HCT116 (cell line): ENCODE measurements around the gene LINC00237. TPM values are rescaled to one million over a fixed set of nuclear protein-coding genes. Genes with fewer than 3 reads are reported as not detected.

Source experiments
- ATAC-seq: fragments of 200-7000 bp; cut with Tn5 transposase; 2 replicates; pipeline ENCODE4 v1.9.1; 2020; ENCODE audit warnings: mild to moderate bottlenecking, moderate library complexity
- BruUV-seq: library from RNA; stranded (reverse); fragments of 400-500 nt; replicated peaks from 2 replicates; lab custom pipeline; 2021; lab: Mats Ljungman, UMichigan
- CTCF ChIA-PET: fragments of 300-600 bp; sonication (Branson Sonifier 250); formaldehyde crosslinking; loops from one replicate; lab custom pipeline; 2021; ENCODE audit warnings: antibody characterized with exemption; lab: Charles Lee
- POLR2A ChIA-PET: fragments of 300-600, 350-600 bp; sonication (Branson Sonifier 250); formaldehyde crosslinking; loops from one replicate; lab custom pipeline; 2021; ENCODE audit warnings: antibody characterized with exemption; lab: Charles Lee
- RAD21 ChIA-PET, 2 experiments: fragments of 300-600 bp; sonication (Branson Sonifier 250); formaldehyde crosslinking; loops; one replicate each; lab custom pipeline; 2023; ENCODE audit warnings: low total read pairs in 2 of 2; ENCODE audit not compliant: uncharacterized antibody in 2 of 2, unreplicated experiment in 2 of 2, low non-redundant PET in 1 of 2; lab: Charles Lee
- DNase-seq: peaks from one replicate; pipeline ENCODE4 v3.0.0-alpha.2; 2010; ENCODE audit warnings: low read depth, low spot score
- H2AFZ ChIP-seq: fragments of 200-600 bp; shearing (Covaris generic), sonication (generic); 2 replicates; pipeline ENCODE4 v1.6.1; 2017; ENCODE audit warnings: low read depth, mixed run types, mixed read lengths, antibody characterized with exemption, low read length; ENCODE audit not compliant: poor library complexity, severe bottlenecking
- H3K27ac ChIP-seq: 2 replicates; pipeline ENCODE4 v1.5.1; 2012; ENCODE audit warnings: low read depth, low read length
- H3K27me3 ChIP-seq: fragments of 200-600 bp; sonication (generic); 2 replicates; pipeline ENCODE4 v1.6.1; 2016; ENCODE audit warnings: mixed run types, low read length, mixed read lengths; ENCODE audit not compliant: insufficient read depth
- H3K36me3 ChIP-seq, 2 experiments: fragments of 200-500 bp in 1 of 2; fragments of 200-600 bp in 1 of 2; sonication (Bioruptor generic) in 1 of 2; sonication (generic) in 1 of 2; 2 replicates each; pipeline versions ENCODE4 v1.5.1 to v1.6.1; 2014 to 2016; ENCODE audit warnings: low read length in 2 of 2, inconsistent platforms in 1 of 2, mixed read lengths in 1 of 2, mixed run types in 1 of 2; ENCODE audit not compliant: insufficient read depth in 2 of 2, control insufficient read depth in 1 of 2
- H3K4me1 ChIP-seq, 2 experiments: fragments of 200-600 bp in 1 of 2; sonication (generic) in 1 of 2; 2 replicates each; pipeline versions ENCODE4 v1.5.1 to v1.6.1; 2012 to 2017; ENCODE audit warnings: low read length in 2 of 2, inconsistent platforms in 1 of 2, mild to moderate bottlenecking in 1 of 2, mixed read lengths in 1 of 2, mixed run types in 1 of 2, moderate library complexity in 1 of 2; ENCODE audit not compliant: insufficient read depth in 2 of 2, control insufficient read depth in 1 of 2
- H3K4me2 ChIP-seq: fragments of 200-600 bp; sonication (generic); 2 replicates; pipeline ENCODE4 v1.6.1; 2017; ENCODE audit warnings: mixed run types, low read length, mixed read lengths
- H3K4me3 ChIP-seq, 2 experiments: fragments of 200-600 bp in 1 of 2; sonication (generic) in 1 of 2; replicated peaks in 1 of 2; 2 replicates each; pipeline ENCODE4 v1.5.1; 2011 to 2016; ENCODE audit warnings: low read length in 2 of 2, control low read depth in 1 of 2, low read depth in 1 of 2, mild to moderate bottlenecking in 1 of 2, mixed read lengths in 1 of 2, mixed run types in 1 of 2
- H3K79me2 ChIP-seq: fragments of 200-600 bp; sonication (generic); 2 replicates; pipeline ENCODE4 v1.6.1; 2017; ENCODE audit warnings: mild to moderate bottlenecking, mixed run types, low read length, moderate library complexity, mixed read lengths; ENCODE audit not compliant: insufficient read depth
- H3K9ac ChIP-seq: fragments of 200-600 bp; sonication (generic); 2 replicates; pipeline ENCODE4 v1.6.1; 2016; ENCODE audit warnings: low read length, mixed read lengths
- H3K9me2 ChIP-seq: fragments of 200-600 bp; sonication (generic), shearing (Covaris generic); 2 replicates; pipeline ENCODE4 v1.6.1; 2017; ENCODE audit warnings: mixed run types, mild to moderate bottlenecking, moderate library complexity; ENCODE audit not compliant: insufficient read depth
- H3K9me3 ChIP-seq, 2 experiments: fragments of 200-500 bp in 1 of 2; fragments of 200-600 bp in 1 of 2; sonication (Bioruptor generic) in 1 of 2; sonication (generic) in 1 of 2; 2 replicates each; pipeline ENCODE4 v1.6.1; 2014 to 2017; ENCODE audit warnings: low read length in 2 of 2, mixed read lengths in 2 of 2, inconsistent platforms in 1 of 2, low read depth in 1 of 2, mild to moderate bottlenecking in 1 of 2, mixed run types in 1 of 2, moderate library complexity in 1 of 2; ENCODE audit not compliant: control insufficient read depth in 1 of 2, insufficient read depth in 1 of 2
- H4K20me1 ChIP-seq: fragments of 200-600 bp; sonication (generic), shearing (Covaris generic); 2 replicates; pipeline ENCODE4 v1.6.1; 2017; ENCODE audit warnings: mixed run types, mild to moderate bottlenecking, moderate library complexity; ENCODE audit not compliant: insufficient read depth
- CBX3 ChIP-seq: IDR thresholded peaks from 2 replicates; pipeline ENCODE4 v1.6.1; 2012; ENCODE audit warnings: low read depth
- CEBPB ChIP-seq: IDR thresholded peaks from 2 replicates; pipeline ENCODE4 v1.6.1; 2012; ENCODE audit warnings: low read depth
- CTCF ChIP-seq, 3 experiments: fragments of 200-600 bp in 1 of 3; sonication (generic) in 1 of 3; IDR thresholded peaks in 2 of 3; conservative IDR thresholded peaks in 1 of 3; 2 replicates each; pipeline ENCODE4 v1.5.1; 2012 to 2017; ENCODE audit warnings: low read depth in 2 of 3, low read length in 2 of 3, antibody characterized with exemption in 1 of 3, borderline replicate concordance in 1 of 3, control low read depth in 1 of 3, mild to moderate bottlenecking in 1 of 3, mixed read lengths in 1 of 3, mixed run types in 1 of 3, moderate library complexity in 1 of 3; ENCODE audit not compliant: insufficient read depth in 1 of 3
- EGR1 ChIP-seq: IDR thresholded peaks from 2 replicates; pipeline ENCODE4 v1.6.1; 2012; ENCODE audit warnings: low read depth
- ELF1 ChIP-seq: IDR thresholded peaks from 2 replicates; pipeline ENCODE4 v1.6.1; 2012; ENCODE audit warnings: low read depth, borderline replicate concordance
- EZH2 ChIP-seq: fragments of 200-600 bp; sonication (generic); IDR thresholded peaks from 2 replicates; pipeline ENCODE4 v1.6.1; 2017; ENCODE audit warnings: antibody characterized with exemption, mixed run types
- EZH2phosphoT487 ChIP-seq: fragments of 200-600 bp; IDR thresholded peaks from 2 replicates; pipeline ENCODE4 v1.6.1; 2018; ENCODE audit warnings: antibody characterized with exemption, borderline replicate concordance
- FOSL1 ChIP-seq: IDR thresholded peaks from 2 replicates; pipeline ENCODE4 v1.6.1; 2012; ENCODE audit warnings: low read depth
- MAX ChIP-seq: IDR thresholded peaks from 2 replicates; pipeline ENCODE4 v1.6.1; 2012
- POLR2A ChIP-seq: IDR thresholded peaks from 2 replicates; pipeline ENCODE4 v1.7.0; 2011; ENCODE audit warnings: borderline replicate concordance; ENCODE audit not compliant: insufficient read depth, insufficient read length; ENCODE audit errors: extremely low read depth
- POLR2AphosphoS5 ChIP-seq: IDR thresholded peaks from 2 replicates; pipeline ENCODE4 v1.6.1; 2011; ENCODE audit warnings: mild to moderate bottlenecking, low read depth, low read length, moderate library complexity
- RAD21 ChIP-seq: IDR thresholded peaks from 2 replicates; pipeline ENCODE4 v1.6.1; 2012; ENCODE audit warnings: low read depth, mild to moderate bottlenecking
- REST ChIP-seq: IDR thresholded peaks from 2 replicates; pipeline ENCODE4 v1.6.1; 2012; ENCODE audit warnings: low read depth
- SIN3A ChIP-seq: IDR thresholded peaks from 2 replicates; pipeline ENCODE4 v1.6.1; 2012; ENCODE audit warnings: low read depth
- SP1 ChIP-seq: IDR thresholded peaks from 2 replicates; pipeline ENCODE4 v1.6.1; 2012; ENCODE audit warnings: low read depth
- SRF ChIP-seq: IDR thresholded peaks from 2 replicates; pipeline ENCODE4 v1.6.1; 2012; ENCODE audit warnings: low read depth
- TCF7L2 ChIP-seq: IDR thresholded peaks from 2 replicates; pipeline ENCODE4 v1.7.0; 2011; ENCODE audit warnings: borderline replicate concordance, inconsistent platforms; ENCODE audit not compliant: insufficient read depth, insufficient read length; ENCODE audit errors: extremely low read depth
- YY1 ChIP-seq: IDR thresholded peaks from 2 replicates; pipeline ENCODE4 v1.6.1; 2011; ENCODE audit warnings: low read length, low read depth, moderate library complexity, mild to moderate bottlenecking; ENCODE audit not compliant: insufficient replicate concordance; ENCODE audit errors: extremely low read depth
- ZBTB33 ChIP-seq: IDR thresholded peaks from 2 replicates; pipeline ENCODE4 v1.6.1; 2011; ENCODE audit warnings: mild to moderate bottlenecking, low read length, moderate library complexity; ENCODE audit not compliant: insufficient replicate concordance; ENCODE audit errors: extremely low read depth
- intact Hi-C: fragments of 100-400 bp; cut with micrococcal nuclease; formaldehyde crosslinking; loops from 2 replicates; pipeline ENCODE4 v1.10.0; 2022
- total RNA-seq: library from RNA; stranded (reverse); gene quantifications from one replicate; pipeline ENCODE4 v1.2.1, GENCODE V29; 2021; ENCODE audit not compliant: unreplicated experiment

The LINC00237 gene
- total RNA-seq, 1 experiment from 2014 or later, result not detected

- no peaks in the 10 kb centered on the region for H3K4me1 ChIP-seq
- no peak overlapping the region for H3K4me2 ChIP-seq
- CTCF ChIA-PET, result no interaction called here
- no peak for DNase-seq
- H3K27me3 ChIP-seq, result no peaks in the 10 kb centered on the region
- intact Hi-C loops, result no loop called here
- RAD21 ChIA-PET, result no interaction called here
- H3K9ac ChIP-seq, result no peak overlapping the region
- H3K27ac ChIP-seq, result no peak overlapping the region
- H3K36me3 ChIP-seq, result no peaks in the 10 kb centered on the region
- H3K79me2 ChIP-seq, result no peaks in the 10 kb centered on the region
- H3K9me2 ChIP-seq, result no peaks in the 10 kb centered on the region
- no peak overlapping the region for H3K4me3 ChIP-seq
- H2AFZ ChIP-seq, result no peak overlapping the region
- ATAC-seq, result no peak
- no TSS peak for BruUV-seq
- POLR2A ChIA-PET, result no interaction called here
- H4K20me1 ChIP-seq, result no peaks in the 10 kb centered on the region
- H3K9me3 ChIP-seq, result no peaks in the 10 kb centered on the region
- TF ChIP-seq POLR2AphosphoS5 (no peak), EGR1 (no peak), SIN3A (no peak), FOSL1 (no peak), ZBTB33 (no peak), RAD21 (no peak), EZH2 (no peak), CTCF (IDR thresholded peaks at IDR 0.05 in 2 of 3, conservative IDR thresholded peaks at IDR 0.05 in 1 of 3; ENCODE audit: borderline replicate concordance in 1 of 3, insufficient read depth in 1 of 3, low read depth in 2 of 3, low read length in 2 of 3) (no peak), POLR2A (no peak), CEBPB (no peak), YY1 (no peak), MAX (no peak), REST (no peak), CBX3 (no peak), ELF1 (no peak), EZH2phosphoT487 (no peak), SRF (no peak), TCF7L2 (no peak), SP1 (no peak)
Observed at GRCh38 chr20:21143194-21143890, 37.2 kb upstream of the LINC00237 start.
